NCI-H69 (cell line): ENCODE measurements around the gene LANCL3.
"Not testable (repeated sequence)": the region's sequence is repeated elsewhere in the genome, so short reads cannot be mapped to it uniquely, and the experiment has no call there.

ENCODE experiments used
- DNase-seq: peaks from one replicate; lab custom pipeline; 2025; lab: John Stamatoyannopoulos, UW

The LANCL3 gene

GRCh38 chrX:37613933-37614332 lies 42.5 kb downstream of the LANCL3 start:
- DNase-seq: no peak

DNA sequence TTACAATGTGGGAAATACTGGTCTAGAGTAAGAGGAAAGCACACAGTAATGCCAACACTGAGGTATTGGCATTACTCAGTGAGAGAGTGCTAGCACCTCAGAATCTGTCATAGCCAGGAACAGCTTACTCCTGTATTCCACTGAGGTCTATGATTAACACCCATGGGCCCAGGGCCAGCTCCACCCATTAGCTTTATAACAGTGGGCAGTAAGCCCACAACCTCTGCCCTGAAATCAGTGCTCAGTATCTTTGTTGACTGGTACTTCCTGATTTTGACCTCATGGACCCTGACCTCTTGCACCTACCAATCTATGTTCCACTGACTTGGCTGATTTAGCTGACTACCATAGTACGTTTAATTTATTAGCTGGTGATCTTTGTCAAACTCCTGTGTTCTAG lies 56.1 kb downstream of the LANCL3 start:
- no peak for DNase-seq

- no peak for DNase-seq
Measured at GRCh38 chrX:37638047-37638446, 66.6 kb downstream of the LANCL3 start.

DNA sequence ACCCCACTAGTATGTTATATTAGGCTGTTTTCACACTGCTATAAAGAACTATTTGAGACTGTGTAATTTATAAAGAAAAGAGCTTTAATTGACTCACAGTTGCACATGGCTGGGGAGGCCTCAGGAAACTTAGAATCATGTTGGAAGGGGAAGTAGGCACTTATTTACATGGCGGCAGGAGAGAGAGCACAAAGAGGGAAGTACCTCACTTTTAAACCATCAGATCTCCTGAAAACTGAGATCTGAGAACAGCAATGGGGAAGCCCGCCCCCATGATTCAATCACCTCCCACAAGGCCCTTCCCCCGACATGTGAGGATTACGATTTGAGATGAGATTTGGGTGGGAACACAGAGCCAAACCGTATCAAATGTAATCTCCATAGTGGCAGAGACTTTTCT lies 68.7 kb downstream of the LANCL3 start:
- no peak for DNase-seq

DNA sequence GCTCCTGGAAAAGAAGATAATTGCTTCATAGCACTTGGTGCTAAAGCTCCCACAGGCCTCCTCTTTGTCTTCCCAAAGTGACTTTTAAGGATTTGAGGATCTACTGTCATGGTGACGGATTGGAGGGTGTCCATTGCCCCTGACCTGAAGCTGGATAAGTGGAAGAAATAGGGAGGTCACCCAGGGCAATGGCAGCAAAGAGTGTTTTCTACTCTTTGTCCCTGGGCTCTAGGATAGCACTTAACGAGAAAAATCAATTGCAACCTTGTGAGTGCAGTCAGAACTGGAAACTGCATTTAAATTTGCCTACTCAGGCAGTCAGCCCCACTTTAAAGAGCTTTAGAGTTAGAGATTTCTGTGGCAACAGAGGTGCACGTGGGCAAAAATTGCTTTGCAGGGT lies 70.4 kb downstream of the LANCL3 start:
- DNase-seq: no peak

GRCh38 chrX:37644381-37645305 lies 73.2 kb downstream of the LANCL3 start:
- no peak for DNase-seq

DNA sequence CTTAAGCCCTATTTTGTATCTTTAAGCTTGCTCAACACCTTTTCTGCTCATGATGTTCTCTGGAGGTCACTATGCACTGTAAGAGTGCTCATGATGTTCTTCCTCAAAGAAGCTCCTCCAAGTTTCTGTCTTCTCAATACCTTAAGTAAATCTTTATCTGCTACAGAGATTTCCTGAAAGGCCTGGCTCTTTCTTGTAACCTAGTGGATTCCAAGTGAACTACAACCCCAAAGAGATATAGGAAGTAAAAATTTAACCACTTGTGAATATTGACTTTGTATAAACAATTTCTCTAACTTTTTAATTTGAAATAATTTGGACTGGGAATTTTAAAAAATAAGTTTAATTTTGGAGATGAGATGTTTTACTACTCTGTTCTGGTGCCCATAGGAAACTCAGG lies 74.8 kb downstream of the LANCL3 start:
- no peak for DNase-seq

DNA sequence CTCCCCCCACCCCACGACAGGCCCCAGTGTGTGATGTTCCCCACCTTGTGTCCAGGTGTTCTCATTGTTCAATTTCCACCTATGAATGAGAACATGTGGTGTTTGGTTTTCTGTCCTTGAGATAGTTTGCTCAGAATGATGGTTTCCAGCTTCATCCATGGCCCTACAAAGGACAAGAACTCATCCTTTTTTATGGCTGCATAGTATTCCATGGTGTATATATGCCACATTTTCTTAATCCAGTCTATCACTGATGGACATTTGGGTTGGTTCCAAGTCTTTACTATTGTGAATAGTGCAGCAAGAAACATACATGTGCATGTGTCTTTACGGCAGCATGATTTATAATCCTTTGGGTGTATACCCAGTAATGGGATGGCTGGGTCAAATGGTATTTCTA lies 79.4 kb downstream of the LANCL3 start:
- DNase-seq: not testable (repeated sequence)

- no peak for DNase-seq
Measured at GRCh38 chrX:37651921-37652452, 80.5 kb downstream of the LANCL3 start.

GRCh38 chrX:37652589-37653231 lies 81.2 kb downstream of the LANCL3 start:
- DNase-seq: no peak

DNA sequence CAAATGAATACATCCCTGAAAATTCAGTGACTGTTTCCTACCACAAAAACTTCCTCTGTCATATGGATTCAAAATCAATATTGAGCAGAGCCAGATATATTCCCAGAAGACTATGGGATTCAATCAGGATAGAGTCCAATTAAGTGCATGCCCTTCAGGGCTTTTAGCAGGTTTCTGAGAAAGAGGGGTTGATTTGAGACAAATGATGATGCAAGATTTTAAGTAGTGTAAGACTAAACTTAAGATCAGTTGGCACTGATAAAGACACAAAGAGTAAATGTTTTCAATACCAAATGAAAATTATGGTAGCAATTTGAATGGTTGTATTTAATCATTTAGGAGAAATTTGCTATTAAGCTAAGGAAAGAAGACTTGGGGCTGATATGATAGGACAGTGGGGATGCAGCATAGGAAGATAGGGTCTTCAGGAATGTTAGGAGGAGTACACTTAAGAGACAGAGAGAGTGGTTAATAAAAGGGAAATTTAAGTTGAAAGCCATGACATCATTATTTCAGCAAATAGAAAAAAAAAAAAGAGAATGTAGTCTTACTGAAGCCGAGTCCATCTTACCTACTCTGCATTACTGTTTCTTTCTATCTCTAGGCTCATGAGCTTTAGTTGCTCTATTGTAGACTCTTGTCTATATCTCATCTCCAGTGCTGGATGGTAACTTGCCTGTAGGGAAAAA lies 82.1 kb downstream of the LANCL3 start:
- no peak for DNase-seq

GRCh38 chrX:37658343-37659030 lies 87.0 kb downstream of the LANCL3 start:
- no peak for DNase-seq

- no peak for DNase-seq
Measured at GRCh38 chrX:37659047-37659446, 87.6 kb downstream of the LANCL3 start.

DNA sequence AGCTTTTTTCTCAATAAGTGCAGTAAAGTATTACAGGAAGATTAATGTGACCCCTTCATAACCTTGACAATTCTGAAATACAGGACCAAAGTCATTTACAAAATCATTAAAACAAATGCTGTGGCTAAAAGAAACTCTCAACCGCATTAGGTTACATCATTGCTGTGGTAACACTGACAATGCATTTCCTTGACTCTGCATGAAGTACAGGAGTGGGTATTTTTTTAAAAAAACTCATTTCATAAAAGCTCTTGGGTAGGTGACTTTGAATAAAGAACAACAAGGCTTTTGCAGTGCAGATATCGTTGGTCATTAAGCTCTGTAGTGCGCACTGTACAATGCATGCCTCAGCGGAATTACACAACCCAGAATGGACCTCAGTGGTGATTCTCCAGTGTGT lies 90.7 kb downstream of the LANCL3 start:
- DNase-seq: no peak

GRCh38 chrX:37666516-37666915 lies 95.1 kb downstream of the LANCL3 start:
- no peak for DNase-seq

DNA sequence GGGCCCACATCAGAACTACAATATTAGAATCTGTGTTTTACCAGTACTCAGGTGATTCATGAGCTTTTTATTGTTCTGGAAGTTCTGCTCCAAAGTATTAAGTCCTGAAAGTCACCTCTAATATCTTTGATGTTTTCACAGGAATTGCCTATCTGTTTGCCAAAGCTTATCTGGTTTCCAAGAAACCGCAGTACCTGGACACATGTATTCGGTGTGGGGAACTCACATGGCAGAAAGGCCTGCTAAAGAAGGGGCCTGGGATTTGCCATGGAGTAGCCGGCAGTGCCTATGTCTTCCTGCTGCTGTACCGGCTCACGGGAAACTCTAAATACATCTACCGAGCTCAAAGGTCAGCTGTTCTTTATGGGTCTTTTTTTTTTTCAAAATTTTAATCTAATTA lies 95.7 kb downstream of the LANCL3 start:
- DNase-seq: no peak

GRCh38 chrX:37672563-37672962 lies 101.1 kb downstream of the LANCL3 start:
- peak; percentile 3 for DNase-seq

- DNase-seq: no peak
Measured at GRCh38 chrX:37676811-37677210, 105.3 kb downstream of the LANCL3 start.

GRCh38 chrX:37677243-37677642 lies 105.8 kb downstream of the LANCL3 start:
- no peak for DNase-seq

DNA sequence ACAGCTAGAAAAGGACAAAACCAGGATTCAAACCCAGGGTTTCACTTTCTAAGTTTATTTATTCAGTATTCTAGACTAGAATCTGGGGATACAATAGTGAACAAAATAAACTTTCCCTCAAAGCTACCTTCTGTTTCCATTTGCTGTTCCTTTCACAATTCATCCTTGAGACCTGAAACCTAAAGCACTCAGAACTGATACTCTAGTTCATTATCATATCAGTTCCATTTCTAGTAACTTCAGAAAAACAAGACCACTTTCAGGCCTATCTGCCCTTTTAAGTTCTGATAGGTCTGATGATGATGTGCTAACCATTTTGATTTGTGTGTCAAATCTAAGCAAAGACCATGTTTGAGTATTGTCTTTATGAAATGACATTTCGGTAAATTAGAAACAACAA lies 106.3 kb downstream of the LANCL3 start:
- no peak for DNase-seq

GRCh38 chrX:37678574-37678973 lies 107.1 kb downstream of the LANCL3 start:
- DNase-seq: no peak

GRCh38 chrX:37679230-37679629 lies 107.8 kb downstream of the LANCL3 start:
- DNase-seq: peak; percentile 21
